Central memory CD8-positive, alpha-beta T cell (primary cell): Measurements from ENCODE around the gene MAG.

Experiments
- ATAC-seq: fragments of 150-1000 bp; cut with Tn5 transposase; replicated peaks from 2 replicates; pipeline ENCODE4 v1.10.0; 2022; ENCODE audit warnings: mild to moderate bottlenecking, moderate FRiP score, moderate number of reproducible peaks; ENCODE audit not compliant: poor library complexity, severe bottlenecking; ENCODE audit errors: extremely low read depth
- DNase-seq, 2 donors: peaks; one replicate each; pipeline ENCODE4 v3.0.0; 2021; ENCODE audit warnings: low spot score in 2 of 2
- H3K27ac Mint-ChIP-seq: one replicate; pipeline ENCODE4 v1.8.0; 2022; ENCODE audit warnings: low read depth, mild to moderate bottlenecking, moderate library complexity, mixed read lengths
- H3K27me3 Mint-ChIP-seq: one replicate; pipeline ENCODE4 v1.8.0; 2022; ENCODE audit warnings: mixed read lengths
- H3K36me3 Mint-ChIP-seq: one replicate; pipeline ENCODE4 v1.8.0; 2022; ENCODE audit warnings: mild to moderate bottlenecking, moderate library complexity, mixed read lengths; ENCODE audit not compliant: insufficient read depth
- H3K4me1 Mint-ChIP-seq: one replicate; pipeline ENCODE4 v1.8.0; 2022; ENCODE audit warnings: mixed read lengths
- H3K4me3 Mint-ChIP-seq: one replicate; pipeline ENCODE4 v1.8.0; 2022; ENCODE audit warnings: mild to moderate bottlenecking, moderate library complexity, mixed read lengths
- H3K9me3 Mint-ChIP-seq: one replicate; pipeline ENCODE4 v1.8.0; 2022; ENCODE audit warnings: mixed read lengths

Gene MAG

DNA sequence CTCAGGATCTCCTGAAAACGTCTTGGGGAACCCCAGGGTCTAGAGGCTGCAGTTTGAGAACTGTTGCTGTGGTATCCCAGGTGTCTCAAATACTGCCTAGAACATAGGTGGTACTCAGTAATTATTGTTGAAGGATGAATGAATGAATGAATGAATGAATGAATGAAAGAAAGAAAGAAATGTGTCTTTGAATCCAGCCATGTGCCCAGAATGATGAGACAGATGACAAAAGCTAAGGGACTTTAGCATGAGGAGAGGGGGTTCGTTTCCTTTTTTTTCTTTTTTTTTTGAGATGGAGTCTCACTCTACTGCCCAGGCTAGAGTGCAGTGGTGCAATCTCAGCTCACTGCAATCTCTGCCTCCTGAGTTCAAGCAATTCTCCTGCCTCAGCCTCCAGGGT, 35.4 kb upstream of the MAG start:
- peak overlapping the region; percentile 29 for H3K27ac Mint-ChIP-seq
- no peaks in the 10 kb centered on the region for H3K9me3 Mint-ChIP-seq
- H3K4me3 Mint-ChIP-seq, result no peak overlapping the region
- ATAC-seq, result no peak
- H3K36me3 Mint-ChIP-seq, result peaks cover 20% of the 10 kb centered on the region
- H3K4me1 Mint-ChIP-seq, result peaks cover 22% of the 10 kb centered on the region
- H3K27me3 Mint-ChIP-seq, result no peaks in the 10 kb centered on the region
- DNase-seq, result no peak

DNA sequence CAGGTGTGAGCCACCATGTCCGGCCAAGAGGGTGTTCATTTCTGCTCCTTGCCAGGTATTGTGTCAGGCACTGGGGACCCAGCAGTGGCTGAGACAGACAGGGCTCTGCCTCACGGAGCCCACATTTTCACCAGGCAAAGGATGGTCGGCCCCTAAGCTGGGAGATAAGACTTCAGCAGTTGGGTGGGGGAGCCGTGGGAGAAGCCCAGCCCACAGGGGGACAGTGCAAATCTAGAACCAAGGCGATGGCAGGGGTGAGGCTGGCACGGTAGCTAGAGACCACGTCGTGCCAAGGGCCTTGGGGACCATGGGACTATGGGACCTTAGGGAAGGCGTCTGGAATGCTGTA, 34.9 kb upstream of the MAG start:
- H3K4me1 Mint-ChIP-seq, result peaks cover 22% of the 10 kb centered on the region
- H3K36me3 Mint-ChIP-seq, result peaks cover 22% of the 10 kb centered on the region
- ATAC-seq, result no peak
- no peak overlapping the region for H3K27ac Mint-ChIP-seq
- H3K9me3 Mint-ChIP-seq, result no peaks in the 10 kb centered on the region
- no peak overlapping the region for H3K4me3 Mint-ChIP-seq
- DNase-seq, result no peak
- no peaks in the 10 kb centered on the region for H3K27me3 Mint-ChIP-seq

DNA sequence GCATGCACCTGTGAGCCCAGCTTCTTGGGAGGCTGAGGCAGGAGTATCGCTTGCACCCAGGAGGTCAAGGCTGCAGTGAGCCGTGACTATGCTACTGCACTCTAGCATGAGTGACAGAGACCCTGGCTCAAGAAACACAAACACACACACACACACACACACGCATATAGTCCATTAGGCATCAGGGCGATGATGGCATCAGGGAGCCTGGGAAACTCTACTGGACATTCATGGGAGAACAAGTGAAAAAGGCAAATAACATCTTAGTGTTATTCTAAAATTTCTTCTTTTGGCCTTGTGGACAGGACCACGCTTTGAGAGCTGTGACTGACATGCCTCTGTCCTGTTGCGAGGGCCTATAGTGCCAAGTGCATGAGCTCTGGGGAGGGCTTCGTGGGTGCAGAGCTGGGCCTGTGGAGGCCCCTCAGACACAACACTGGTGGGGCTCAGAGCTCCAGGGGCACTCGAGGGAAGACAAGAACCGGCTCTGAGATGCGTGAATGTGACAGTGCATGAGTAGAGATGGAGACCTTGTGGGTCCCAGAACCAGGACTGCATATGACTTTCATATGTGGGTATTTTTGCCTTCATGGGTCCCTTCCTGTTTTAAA, 31.2 kb upstream of the MAG start:
- no peak for DNase-seq
- no peak overlapping the region for H3K27ac Mint-ChIP-seq
- no peaks in the 10 kb centered on the region for H3K9me3 Mint-ChIP-seq

DNA sequence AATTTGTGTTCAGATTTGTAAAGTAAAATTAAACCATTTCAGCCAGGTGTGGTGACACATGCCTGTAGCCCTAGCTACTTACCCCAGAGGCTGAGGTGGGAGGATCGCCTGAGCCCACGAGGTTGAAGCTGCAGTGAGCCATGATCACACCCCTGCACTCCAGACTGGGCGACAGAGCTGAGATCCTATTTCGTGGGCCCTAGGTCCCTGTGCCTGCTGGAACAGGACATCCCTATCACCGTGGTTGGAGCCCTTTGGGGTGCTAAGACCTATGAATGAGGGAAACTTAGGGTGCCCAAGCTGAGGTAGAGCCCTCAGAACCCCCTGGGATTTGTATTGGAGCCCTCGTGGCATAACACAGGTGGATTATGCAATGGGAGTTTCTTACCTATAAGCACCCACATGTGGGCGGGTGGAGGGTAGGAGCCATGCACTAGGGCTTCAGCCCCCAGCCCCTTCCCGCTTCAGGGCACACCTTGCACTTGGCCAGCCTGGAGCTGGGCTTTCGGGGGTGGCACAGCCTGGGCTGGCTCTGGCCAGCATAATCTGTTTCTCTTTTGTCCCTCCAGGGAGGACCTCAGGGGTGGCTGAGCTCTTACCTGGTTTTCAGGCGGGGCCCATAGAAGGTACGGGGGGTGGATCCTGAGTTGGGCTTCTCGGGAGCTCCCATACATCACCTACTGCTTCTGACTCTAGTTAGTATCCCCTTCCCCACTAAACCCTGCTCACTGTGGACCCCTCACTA, 30.4 kb upstream of the MAG start:
- Mint-ChIP-seq H3K4me1 (peaks cover 32% of the 10 kb centered on the region), H3K36me3 (peaks cover 16% of the 10 kb centered on the region), H3K4me3 (no peak overlapping the region), H3K27ac (no peak overlapping the region), H3K27me3 (no peaks in the 10 kb centered on the region), H3K9me3 (no peaks in the 10 kb centered on the region)
- no peak for ATAC-seq
- no peak for DNase-seq

More for the DNA sequence above, 31.2 kb upstream of the MAG start:
- Mint-ChIP-seq H3K36me3 (peaks cover 10% of the 10 kb centered on the region), H3K27me3 (no peaks in the 10 kb centered on the region), H3K4me1 (peaks cover 25% of the 10 kb centered on the region), H3K4me3 (no peak overlapping the region)
- ATAC-seq, result no peak

DNA sequence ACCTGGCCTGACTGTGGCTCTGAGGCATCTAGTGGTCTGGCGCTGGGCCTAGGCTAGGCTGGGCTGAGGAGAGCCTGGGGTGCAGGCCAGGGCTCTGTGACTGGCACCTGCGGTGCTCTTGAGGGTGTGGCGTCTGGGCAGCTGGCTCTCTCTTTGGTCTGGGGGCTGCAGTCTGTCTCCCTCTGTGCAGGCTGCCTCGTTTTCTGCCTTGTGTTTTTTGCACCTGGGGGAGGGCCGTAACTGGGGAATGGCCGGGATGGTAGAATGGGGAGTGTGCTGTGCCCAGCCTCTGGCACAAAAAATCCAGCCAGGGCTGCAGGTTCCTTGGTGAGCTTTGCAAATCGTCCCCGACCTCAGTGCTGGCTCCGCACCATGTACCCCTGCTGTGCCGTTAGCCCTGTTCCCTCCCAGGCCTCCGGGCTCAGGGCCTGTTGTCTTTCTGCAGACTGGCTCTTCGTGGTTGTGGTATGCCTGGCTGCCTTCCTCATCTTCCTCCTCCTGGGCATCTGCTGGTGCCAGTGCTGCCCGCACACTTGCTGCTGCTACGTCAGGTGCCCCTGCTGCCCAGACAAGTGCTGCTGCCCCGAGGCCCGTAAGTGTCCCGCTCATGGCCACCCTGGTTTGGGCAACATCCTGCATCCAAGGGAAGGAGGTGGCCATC, 29.7 kb upstream of the MAG start:
- no peak overlapping the region for H3K27ac Mint-ChIP-seq
- peaks cover 15% of the 10 kb centered on the region for H3K36me3 Mint-ChIP-seq
- no peak for DNase-seq

DNA sequence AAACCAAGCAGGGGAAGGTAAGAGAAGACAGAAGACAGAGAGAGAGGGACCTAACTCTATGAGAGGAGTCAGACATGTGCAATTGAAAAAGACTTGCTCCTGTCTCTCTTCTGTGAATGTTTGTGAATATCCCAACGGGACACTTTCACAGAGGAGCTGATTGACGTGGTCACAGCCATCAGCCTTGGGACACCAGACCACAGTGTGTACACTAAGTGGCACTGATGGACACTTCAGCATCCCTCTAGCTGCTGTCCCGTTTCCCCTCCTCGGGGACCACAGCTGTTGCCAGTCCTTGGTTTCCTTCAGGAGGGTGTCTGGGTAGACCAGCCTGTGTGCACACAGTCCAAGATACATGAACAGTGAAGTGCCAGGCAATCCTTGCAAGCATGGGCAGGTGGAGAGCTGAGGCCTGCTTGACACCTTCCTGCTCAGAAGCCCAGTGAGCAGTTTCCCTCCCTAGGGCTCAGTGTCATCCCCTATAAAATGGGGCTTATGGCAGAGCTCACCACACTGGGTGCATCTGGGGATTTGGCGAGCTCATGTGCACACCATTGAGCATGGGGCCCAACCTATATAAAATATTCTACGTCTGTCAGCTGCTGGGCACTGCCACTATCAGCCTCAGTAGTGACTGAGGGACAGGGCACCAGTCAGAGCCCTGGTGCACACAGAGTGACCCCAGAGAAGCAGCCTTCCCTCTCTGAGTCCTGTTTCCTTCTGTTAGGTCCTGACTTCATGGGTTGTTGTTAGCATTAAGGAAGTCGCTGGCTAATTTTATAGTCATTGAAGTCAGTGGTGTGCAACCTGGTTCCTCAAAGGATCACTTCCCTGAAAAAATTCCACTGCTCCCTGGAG, 27.5 kb upstream of the MAG start:
- Mint-ChIP-seq H3K4me3 (no peak overlapping the region), H3K27me3 (no peaks in the 10 kb centered on the region), H3K4me1 (peaks cover 31% of the 10 kb centered on the region), H3K9me3 (no peaks in the 10 kb centered on the region), H3K27ac (no peak overlapping the region), H3K36me3 (peaks cover 28% of the 10 kb centered on the region)
- ATAC-seq (no peak), DNase-seq (no peak)

More for the DNA sequence above, 29.7 kb upstream of the MAG start:
- H3K4me3 Mint-ChIP-seq, result no peak overlapping the region
- H3K4me1 Mint-ChIP-seq, result peaks cover 32% of the 10 kb centered on the region
- no peak for ATAC-seq
- no peaks in the 10 kb centered on the region for H3K9me3 Mint-ChIP-seq
- H3K27me3 Mint-ChIP-seq, result no peaks in the 10 kb centered on the region

DNA sequence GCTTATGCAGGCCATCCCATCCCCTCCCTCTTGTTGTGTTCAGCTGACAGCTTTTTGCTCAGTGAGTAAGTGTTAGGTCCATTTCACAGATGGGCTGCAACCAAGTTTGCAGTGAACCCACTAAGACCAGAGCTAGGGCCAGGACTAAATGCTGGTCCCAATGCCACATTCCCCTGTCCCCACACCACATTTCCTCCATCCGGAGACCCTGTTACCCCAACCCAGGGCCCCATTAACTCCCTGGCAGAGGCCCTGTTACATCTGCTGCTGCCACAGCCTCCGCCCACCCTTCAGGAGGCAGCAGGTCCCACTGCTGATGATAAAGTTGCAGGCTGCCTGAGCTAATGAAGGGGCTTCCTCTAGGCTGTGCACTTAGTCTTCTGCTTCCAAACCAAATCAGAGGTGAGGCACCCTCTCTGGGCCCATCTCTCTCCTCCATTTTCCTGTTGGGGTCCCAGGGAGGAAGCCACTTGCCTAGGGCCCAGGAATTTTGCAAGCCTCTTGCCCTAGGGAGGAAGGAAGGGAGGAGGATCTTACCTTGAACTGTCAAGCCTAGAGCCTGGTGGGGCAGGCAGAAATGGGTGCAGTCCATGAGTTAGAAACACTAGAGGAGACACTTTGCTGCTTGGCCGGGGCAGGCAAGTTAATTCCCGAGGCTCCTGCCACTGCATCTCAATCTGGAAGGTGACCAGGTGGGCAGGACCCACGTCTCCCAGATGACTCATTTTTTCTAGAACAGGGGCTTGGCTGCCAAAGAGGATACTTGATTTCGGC, 26.6 kb upstream of the MAG start:
- peak overlapping the region; percentile 89 for H3K4me3 Mint-ChIP-seq
- no peaks in the 10 kb centered on the region for H3K9me3 Mint-ChIP-seq
- ATAC-seq (no peak), DNase-seq (no peak)
- peaks cover 31% of the 10 kb centered on the region for H3K4me1 Mint-ChIP-seq
- H3K27ac Mint-ChIP-seq, result peak overlapping the region; percentile 89
- H3K36me3 Mint-ChIP-seq, result peaks cover 33% of the 10 kb centered on the region
- H3K27me3 Mint-ChIP-seq, result no peaks in the 10 kb centered on the region

DNA sequence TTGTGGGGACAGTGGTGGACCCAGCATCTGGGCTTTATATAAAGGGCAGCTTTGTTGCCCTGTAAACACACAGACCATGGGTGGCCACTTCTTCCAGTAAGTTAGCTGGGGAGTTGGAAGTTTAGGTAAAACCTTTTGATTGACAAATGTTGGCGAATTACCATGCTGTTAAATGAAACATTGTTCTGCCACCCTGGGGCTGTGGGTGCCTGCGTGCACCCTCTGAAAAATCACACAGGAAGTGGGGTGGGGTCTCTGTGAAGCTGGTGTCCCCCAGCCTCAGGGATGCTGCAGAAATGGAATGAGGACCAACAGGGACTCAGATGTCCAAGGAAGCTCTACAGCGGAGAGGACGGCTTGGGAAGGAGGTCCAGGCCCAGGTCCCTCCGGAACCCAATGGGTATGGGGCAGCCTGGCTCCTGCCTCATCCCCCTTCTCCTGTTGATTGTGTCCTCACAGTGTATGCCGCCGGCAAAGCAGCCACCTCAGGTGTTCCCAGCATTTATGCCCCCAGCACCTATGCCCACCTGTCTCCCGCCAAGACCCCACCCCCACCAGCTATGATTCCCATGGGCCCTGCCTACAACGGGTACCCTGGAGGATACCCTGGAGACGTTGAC, 26.0 kb upstream of the MAG start:
- peaks cover 36% of the 10 kb centered on the region for H3K36me3 Mint-ChIP-seq
- no peak for ATAC-seq

DNA sequence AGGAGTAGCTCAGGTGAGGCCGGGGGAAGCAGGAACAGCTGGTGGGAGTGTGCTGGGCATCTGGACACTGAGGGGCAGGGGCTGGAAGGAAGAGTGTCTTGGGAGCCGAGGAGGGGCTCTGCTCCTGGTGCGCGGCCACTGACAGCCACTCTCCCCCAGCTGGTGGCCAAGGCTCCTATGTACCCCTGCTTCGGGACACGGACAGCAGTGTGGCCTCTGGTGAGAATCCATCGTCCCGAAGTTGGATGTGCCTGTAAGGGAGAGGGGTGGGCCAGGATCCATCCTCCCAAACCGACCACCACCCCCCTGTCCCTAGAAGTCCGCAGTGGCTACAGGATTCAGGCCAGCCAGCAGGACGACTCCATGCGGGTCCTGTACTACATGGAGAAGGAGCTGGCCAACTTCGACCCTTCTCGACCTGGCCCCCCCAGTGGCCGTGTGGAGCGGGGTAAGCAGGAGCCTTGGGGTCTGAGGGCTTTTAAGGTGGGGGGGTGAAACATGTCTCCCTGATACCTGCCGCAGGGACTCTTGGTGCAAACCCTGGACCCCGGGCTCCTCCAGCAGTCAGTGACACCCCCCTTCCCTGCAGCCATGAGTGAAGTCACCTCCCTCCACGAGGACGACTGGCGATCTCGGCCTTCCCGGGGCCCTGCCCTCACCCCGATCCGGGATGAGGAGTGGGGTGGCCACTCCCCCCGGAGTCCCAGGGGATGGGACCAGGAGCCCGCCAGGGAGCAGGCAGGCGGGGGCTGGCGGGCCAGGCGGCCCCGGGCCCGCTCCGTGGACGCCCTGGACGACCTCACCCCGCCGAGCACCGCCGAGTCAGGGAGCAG, 25.2 kb upstream of the MAG start:
- peak overlapping the region; percentile 89 for H3K4me3 Mint-ChIP-seq
- ATAC-seq, result no peak
- no peaks in the 10 kb centered on the region for H3K9me3 Mint-ChIP-seq
- H3K27me3 Mint-ChIP-seq, result no peaks in the 10 kb centered on the region
- peaks cover 40% of the 10 kb centered on the region for H3K36me3 Mint-ChIP-seq
- peaks cover 30% of the 10 kb centered on the region for H3K4me1 Mint-ChIP-seq
- H3K27ac Mint-ChIP-seq, result peak overlapping the region; percentile 94
- no peak for DNase-seq

More for the DNA sequence above, 26.0 kb upstream of the MAG start:
- Mint-ChIP-seq H3K4me3 (peak overlapping the region; percentile 89), H3K27me3 (no peaks in the 10 kb centered on the region), H3K27ac (peak overlapping the region; percentile 89), H3K9me3 (no peaks in the 10 kb centered on the region), H3K4me1 (peaks cover 30% of the 10 kb centered on the region)
- DNase-seq, result no peak

DNA sequence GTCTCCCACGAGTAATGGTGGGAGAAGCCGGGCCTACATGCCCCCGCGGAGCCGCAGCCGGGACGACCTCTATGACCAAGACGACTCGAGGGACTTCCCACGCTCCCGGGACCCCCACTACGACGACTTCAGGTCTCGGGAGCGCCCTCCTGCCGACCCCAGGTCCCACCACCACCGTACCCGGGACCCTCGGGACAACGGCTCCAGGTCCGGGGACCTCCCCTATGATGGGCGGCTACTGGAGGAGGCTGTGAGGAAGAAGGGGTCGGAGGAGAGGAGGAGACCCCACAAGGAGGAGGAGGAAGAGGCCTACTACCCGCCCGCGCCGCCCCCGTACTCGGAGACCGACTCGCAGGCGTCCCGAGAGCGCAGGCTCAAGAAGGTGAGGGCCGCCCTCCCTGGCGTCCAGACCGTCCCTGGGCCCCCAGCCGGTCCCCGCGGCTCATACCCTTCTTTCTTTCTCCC, 24.6 kb upstream of the MAG start:
- no peaks in the 10 kb centered on the region for H3K9me3 Mint-ChIP-seq
- H3K27me3 Mint-ChIP-seq, result no peaks in the 10 kb centered on the region
- ATAC-seq (peak; percentile 5), DNase-seq (peak in 1 of 2 donors; percentile 47)
- H3K4me1 Mint-ChIP-seq, result peaks cover 36% of the 10 kb centered on the region
- peaks cover 42% of the 10 kb centered on the region for H3K36me3 Mint-ChIP-seq
- peak overlapping the region; percentile 89 for H3K4me3 Mint-ChIP-seq
- H3K27ac Mint-ChIP-seq, result peak overlapping the region; percentile 94
